ENCODE data around the gene LGALS9B.
"Not testable (repeated sequence)": the region's sequence is repeated elsewhere in the genome, so short reads cannot be mapped to it uniquely, and the experiment has no call there.

Gene LGALS9B

DNA sequence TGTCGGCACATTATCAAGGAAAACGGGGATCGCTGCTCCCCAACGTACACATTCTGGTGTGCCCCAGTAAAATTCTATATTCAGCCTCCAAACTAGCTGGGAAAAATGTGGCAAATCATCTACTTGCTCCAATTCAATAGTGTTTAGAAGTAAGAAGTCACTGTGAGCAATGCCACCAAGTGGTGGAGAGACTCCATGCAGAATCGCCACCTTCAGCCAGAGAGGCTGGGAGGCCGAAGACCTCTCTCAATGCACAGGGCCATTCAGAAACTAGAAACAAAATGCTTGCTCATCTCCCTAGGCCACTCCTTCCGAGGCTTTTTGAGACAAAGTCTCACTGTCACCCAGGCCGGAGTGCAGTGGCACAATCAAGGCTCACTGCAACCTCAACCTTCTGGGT lies 48.5 kb downstream of the LGALS9B start:
- not testable (repeated sequence) for FAIRE-seq

GRCh38 chr17:20417492-20418080 lies 49.8 kb downstream of the LGALS9B start:
- not testable (repeated sequence) for FAIRE-seq; DNase-seq (ENCODE audit: insufficient read length, low spot score)

More for the DNA sequence above, 48.5 kb downstream of the LGALS9B start:
- not testable (repeated sequence) for DNase-seq (ENCODE audit: insufficient read length, low spot score)

- FAIRE-seq; DNase-seq (ENCODE audit: insufficient read length, low spot score): not testable (repeated sequence)
Observed at GRCh38 chr17:20416381-20416911, 50.9 kb downstream of the LGALS9B start.

GRCh38 chr17:20415479-20415878 lies 51.9 kb downstream of the LGALS9B start:
- not testable (repeated sequence) for DNase-seq (ENCODE audit: insufficient read length, low spot score); FAIRE-seq

DNA sequence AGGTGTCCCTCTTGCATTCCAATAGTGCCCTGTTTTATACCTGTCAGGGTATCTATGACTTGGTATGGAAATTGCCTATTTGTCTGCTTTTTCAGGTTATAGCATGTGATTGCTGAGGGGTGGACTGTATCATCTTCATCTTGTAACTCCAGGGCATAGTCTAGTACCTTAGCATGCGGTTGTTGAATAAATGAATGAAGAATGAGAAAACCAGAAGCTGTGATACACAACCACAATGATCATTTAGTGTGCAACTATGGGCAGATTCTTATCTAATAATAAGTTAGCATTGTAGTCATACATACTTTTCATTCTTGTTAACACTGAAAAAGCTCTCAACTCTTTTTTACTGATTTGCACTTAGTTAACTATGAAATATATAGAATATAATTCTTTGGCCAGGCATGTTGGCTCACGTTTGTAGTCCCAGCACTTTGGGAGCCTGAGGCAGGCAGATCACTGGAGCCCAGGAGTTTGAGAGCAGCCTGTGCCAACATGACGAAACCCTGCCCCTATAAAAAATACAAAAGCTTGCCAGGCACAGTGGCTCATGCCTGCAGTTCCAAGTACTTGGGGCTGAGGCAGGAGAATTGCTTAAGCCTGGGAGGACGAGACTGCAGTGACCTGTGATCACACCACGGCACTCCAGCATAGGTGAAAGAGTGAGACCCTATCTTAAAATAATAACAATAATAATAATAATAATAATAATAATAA lies 65.9 kb downstream of the LGALS9B start:
- DNase-seq (ENCODE audit: insufficient read length, low spot score); FAIRE-seq: not testable (repeated sequence)

DNA sequence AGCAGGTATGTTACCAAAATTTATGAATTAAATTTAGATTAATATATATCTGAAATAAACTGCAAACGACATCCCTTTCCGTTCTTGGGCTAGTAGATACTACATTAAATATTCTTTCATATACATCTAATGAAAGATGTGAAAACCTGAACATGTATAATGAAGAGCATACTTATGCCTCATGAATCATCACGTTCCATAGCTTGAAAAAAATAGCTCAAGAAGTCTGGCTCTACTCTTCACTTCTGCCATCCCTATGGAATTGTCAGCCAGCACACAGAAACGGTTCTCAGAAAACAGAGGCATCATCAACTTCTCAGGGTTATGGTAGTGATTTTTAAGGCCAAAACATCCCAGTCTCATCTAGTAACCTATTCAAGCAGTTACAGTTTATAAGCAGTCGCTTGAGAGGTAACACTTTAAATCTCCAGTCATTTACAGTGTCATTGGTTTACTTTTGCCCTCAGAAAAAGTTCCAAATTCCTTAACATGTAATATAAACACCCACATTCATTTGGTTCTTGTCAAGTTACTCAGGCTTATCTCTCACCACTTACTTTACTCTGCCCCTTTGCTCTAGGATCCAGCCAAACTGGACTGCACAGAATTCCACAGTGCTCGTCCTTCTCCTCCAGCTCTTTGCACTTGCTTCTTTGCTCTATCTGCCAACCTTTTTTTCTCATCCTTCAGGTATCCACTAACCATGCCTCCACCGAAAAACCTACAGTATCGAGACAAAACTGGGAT lies 66.6 kb downstream of the LGALS9B start:
- not testable (repeated sequence) for DNase-seq (ENCODE audit: insufficient read length, low spot score); FAIRE-seq
